Measurements from ENCODE around the gene GKN1. TPM values are rescaled to one million over a fixed set of nuclear protein-coding genes. Genes with fewer than 3 reads are reported as not detected.

Gene GKN1
- total RNA-seq, 2 experiments from 2014 or later: not detected

DNA sequence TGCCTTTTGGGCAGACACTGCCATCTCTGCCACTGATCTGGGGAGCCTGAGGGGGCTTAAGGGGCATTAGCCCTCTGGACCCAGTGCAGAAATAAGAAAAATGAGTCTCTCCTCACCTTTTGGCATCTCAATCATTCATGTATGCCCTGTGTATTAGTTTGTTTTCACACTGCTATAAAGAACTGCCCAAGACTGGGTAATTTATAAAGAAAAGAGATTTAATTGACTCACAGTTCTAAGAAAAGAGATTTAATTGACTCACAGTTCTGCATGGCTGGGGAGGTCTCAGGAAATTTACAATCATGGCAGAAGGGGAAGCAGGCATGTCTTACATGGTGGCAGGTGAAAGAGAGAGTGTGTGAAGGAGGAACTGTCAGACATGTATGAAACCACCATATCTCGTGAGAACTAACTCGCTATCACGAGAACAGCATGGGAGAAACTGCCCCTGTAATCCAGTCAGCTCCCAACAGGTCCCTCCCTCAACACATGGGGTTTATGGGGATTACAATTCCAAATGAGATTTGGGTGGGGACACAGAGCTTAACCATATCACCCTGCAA is 43.2 kb upstream of the GKN1 start:
- intact Hi-C loops (cut with micrococcal nuclease; ENCODE audit: unreplicated experiment): no loop called here
- no TSS peak for BruUV-seq (replicated peaks)
- POLR2A ChIA-PET: no interaction called here

DNA sequence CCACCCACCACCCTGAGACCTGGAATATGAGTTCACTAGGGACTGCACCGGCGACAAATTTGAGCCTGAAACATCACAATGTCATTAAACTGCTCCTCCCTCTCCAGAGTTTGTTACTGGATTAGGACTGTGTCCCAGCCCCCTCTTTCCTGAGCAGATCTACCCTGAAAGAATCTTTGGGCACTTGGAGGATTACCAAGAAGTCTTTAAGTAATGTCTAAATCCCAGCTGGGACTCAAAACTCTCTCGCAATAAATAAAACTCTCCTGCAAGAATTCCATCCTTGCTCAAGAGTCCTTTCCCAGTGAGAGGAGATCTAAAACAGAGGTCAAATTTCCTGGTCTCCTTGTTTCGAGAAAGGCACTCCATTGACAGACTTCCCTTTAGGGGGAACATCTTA is 42.6 kb upstream of the GKN1 start:
- Histone ChIP-seq H4K20me1 (ENCODE audit: insufficient read depth, low read length) (no peaks in the 10 kb centered on the region), H3K4me1 (ENCODE audit: insufficient read depth, low read length, poor library complexity, severe bottlenecking) (no peaks in the 10 kb centered on the region), H3K4me3 (ENCODE audit: low read depth, low read length, poor library complexity, severe bottlenecking) (no peak overlapping the region), H2AFZ (ENCODE audit: low read length) (no peak overlapping the region), H3K79me2 (ENCODE audit: insufficient read depth, low read depth, low read length) (no peaks in the 10 kb centered on the region), H3K36me3 (ENCODE audit: insufficient read depth, low read length) (no peaks in the 10 kb centered on the region), H3K4me2 (ENCODE audit: low read length) (no peak overlapping the region), H3K27ac (ENCODE audit: low read depth, low read length, poor library complexity, severe bottlenecking) (no peak overlapping the region), H3K9me2 (ENCODE audit: insufficient read depth, low read length) (no peaks in the 10 kb centered on the region), H3K9me3 (ENCODE audit: low read length) (no peaks in the 10 kb centered on the region)
- TF ChIP-seq, protein P1, sequence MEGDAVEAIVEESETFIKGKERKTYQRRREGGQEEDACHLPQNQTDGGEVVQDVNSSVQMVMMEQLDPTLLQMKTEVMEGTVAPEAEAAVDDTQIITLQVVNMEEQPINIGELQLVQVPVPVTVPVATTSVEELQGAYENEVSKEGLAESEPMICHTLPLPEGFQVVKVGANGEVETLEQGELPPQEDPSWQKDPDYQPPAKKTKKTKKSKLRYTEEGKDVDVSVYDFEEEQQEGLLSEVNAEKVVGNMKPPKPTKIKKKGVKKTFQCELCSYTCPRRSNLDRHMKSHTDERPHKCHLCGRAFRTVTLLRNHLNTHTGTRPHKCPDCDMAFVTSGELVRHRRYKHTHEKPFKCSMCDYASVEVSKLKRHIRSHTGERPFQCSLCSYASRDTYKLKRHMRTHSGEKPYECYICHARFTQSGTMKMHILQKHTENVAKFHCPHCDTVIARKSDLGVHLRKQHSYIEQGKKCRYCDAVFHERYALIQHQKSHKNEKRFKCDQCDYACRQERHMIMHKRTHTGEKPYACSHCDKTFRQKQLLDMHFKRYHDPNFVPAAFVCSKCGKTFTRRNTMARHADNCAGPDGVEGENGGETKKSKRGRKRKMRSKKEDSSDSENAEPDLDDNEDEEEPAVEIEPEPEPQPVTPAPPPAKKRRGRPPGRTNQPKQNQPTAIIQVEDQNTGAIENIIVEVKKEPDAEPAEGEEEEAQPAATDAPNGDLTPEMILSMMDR (conservative IDR thresholded peaks at IDR 0.05; ENCODE audit: low read length): no peak
- TF ChIP-seq EZH2phosphoT487 (IDR thresholded peaks at IDR 0.05; ENCODE audit: borderline replicate concordance, low read depth, low read length): no peak
- POLR2A ChIA-PET: no interaction called here
- CTCF ChIA-PET (ENCODE audit: unreplicated experiment): no interaction called here
- intact Hi-C loops (cut with micrococcal nuclease; ENCODE audit: unreplicated experiment): no loop called here
- DNase-seq (ENCODE audit: low spot score): no peak
- no TSS peak for BruUV-seq (replicated peaks)

More for the DNA sequence above, 43.2 kb upstream of the GKN1 start:
- H3K4me2 ChIP-seq (ENCODE audit: low read length): no peak overlapping the region
- H3K36me3 ChIP-seq (ENCODE audit: insufficient read depth, low read length): no peaks in the 10 kb centered on the region
- TF ChIP-seq, protein P1 (conservative IDR thresholded peaks at IDR 0.05; ENCODE audit: low read length): no peak
- TF ChIP-seq EZH2phosphoT487 (IDR thresholded peaks at IDR 0.05; ENCODE audit: borderline replicate concordance, low read depth, low read length): no peak
- H4K20me1 ChIP-seq (ENCODE audit: insufficient read depth, low read length): no peaks in the 10 kb centered on the region
- no peaks in the 10 kb centered on the region for H3K79me2 ChIP-seq (ENCODE audit: insufficient read depth, low read depth, low read length)
- no peaks in the 10 kb centered on the region for H3K9me3 ChIP-seq (ENCODE audit: low read length)
- CTCF ChIA-PET (ENCODE audit: unreplicated experiment): no interaction called here
- no peak overlapping the region for H3K4me3 ChIP-seq (ENCODE audit: low read depth, low read length, poor library complexity, severe bottlenecking)
- DNase-seq (ENCODE audit: low spot score): no peak
- H2AFZ ChIP-seq (ENCODE audit: low read length): no peak overlapping the region
- H3K4me1 ChIP-seq (ENCODE audit: insufficient read depth, low read length, poor library complexity, severe bottlenecking): no peaks in the 10 kb centered on the region
- no peak overlapping the region for H3K27ac ChIP-seq (ENCODE audit: low read depth, low read length, poor library complexity, severe bottlenecking)
- no peaks in the 10 kb centered on the region for H3K9me2 ChIP-seq (ENCODE audit: insufficient read depth, low read length)

DNA sequence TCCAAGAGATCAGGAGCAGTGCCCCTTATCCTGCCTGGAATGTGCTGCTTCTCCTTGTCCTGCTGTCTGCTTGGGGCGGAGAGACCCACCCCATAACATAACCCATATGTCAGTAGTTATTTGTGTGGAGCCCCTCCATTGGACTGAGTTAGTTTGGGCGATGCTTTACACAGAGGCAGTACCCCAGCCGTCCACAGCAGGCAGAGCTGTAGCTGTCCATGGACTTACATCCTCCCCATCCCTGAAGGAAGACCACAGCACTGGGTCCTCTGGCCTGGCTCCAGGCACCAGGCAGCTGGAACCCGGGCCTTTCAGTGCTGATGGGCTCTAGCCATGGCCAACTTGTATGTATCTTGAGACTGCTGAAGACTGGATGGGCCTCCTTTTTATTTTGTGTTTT is 42.0 kb upstream of the GKN1 start:
- no peak for DNase-seq (ENCODE audit: low spot score)
- no peaks in the 10 kb centered on the region for H3K79me2 ChIP-seq (ENCODE audit: insufficient read depth, low read depth, low read length)
- H3K36me3 ChIP-seq (ENCODE audit: insufficient read depth, low read length): no peaks in the 10 kb centered on the region
- no peaks in the 10 kb centered on the region for H3K9me3 ChIP-seq (ENCODE audit: low read length)
- TF ChIP-seq EZH2phosphoT487 (IDR thresholded peaks at IDR 0.05; ENCODE audit: borderline replicate concordance, low read depth, low read length): no peak
- TF ChIP-seq, protein P1 (conservative IDR thresholded peaks at IDR 0.05; ENCODE audit: low read length): no peak
- POLR2A ChIA-PET: no interaction called here
- no TSS peak for BruUV-seq (replicated peaks)
- no peaks in the 10 kb centered on the region for H3K9me2 ChIP-seq (ENCODE audit: insufficient read depth, low read length)
- no peak overlapping the region for H2AFZ ChIP-seq (ENCODE audit: low read length)
- no peak overlapping the region for H3K4me3 ChIP-seq (ENCODE audit: low read depth, low read length, poor library complexity, severe bottlenecking)
- CTCF ChIA-PET (ENCODE audit: unreplicated experiment): no interaction called here
- no peak overlapping the region for H3K27ac ChIP-seq (ENCODE audit: low read depth, low read length, poor library complexity, severe bottlenecking)
- H4K20me1 ChIP-seq (ENCODE audit: insufficient read depth, low read length): no peaks in the 10 kb centered on the region
- intact Hi-C loops (cut with micrococcal nuclease; ENCODE audit: unreplicated experiment): no loop called here
- no peak overlapping the region for H3K4me2 ChIP-seq (ENCODE audit: low read length)
- no peaks in the 10 kb centered on the region for H3K4me1 ChIP-seq (ENCODE audit: insufficient read depth, low read length, poor library complexity, severe bottlenecking)
